ENCODE data around the gene HS3ST2. TPM values are rescaled to one million over a fixed set of nuclear protein-coding genes. Genes with fewer than 3 reads are reported as not detected.

Gene HS3ST2
- total RNA-seq, 1 experiment from 2014 or later: not detected

- peaks cover 13% of the 10 kb centered on the region for H3K27me3 Mint-ChIP-seq (ENCODE audit: insufficient read depth, unreplicated experiment)
These were observed 33.1 kb downstream of the HS3ST2 start for GRCh38 chr16:22847100-22847499.

DNA sequence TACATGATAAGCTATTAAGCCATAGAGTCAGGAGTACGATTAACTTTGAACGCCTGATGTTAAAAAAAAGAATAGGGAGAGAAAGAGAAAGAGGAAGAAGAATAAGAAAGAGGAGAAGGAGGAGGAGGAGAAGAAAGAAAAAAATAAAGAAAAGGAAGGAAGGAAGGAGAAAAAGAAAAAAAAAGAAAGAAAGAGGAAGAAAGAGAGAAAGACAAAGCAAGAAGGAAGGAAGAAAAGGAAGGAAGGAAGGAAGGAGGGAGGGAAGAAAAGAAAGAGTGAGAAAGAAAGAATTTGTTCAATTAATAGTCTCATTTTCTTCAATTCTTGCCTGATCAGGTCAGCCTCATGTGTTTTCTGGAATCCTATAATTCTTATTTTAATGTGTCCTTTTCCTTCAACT, 33.7 kb downstream of the HS3ST2 start:
- Histone ChIP-seq H3K9me3 (no peaks in the 10 kb centered on the region), H3K27me3 (replicated peaks; ENCODE audit: control insufficient read depth, insufficient read depth, low read length) (no peaks in the 10 kb centered on the region; the same call in 1 of the 2 replicates), H3K4me1 (no peaks in the 10 kb centered on the region), H3K36me3 (ENCODE audit: control insufficient read depth, insufficient read depth, low read length) (no peaks in the 10 kb centered on the region), H3K4me3 (ENCODE audit: low read depth, low read length) (no peak overlapping the region)
- CTCF ChIA-PET: no interaction called here
- H3K27me3 Mint-ChIP-seq (ENCODE audit: insufficient read depth, unreplicated experiment): peaks cover 14% of the 10 kb centered on the region
- H3K4me3 Mint-ChIP-seq (ENCODE audit: unreplicated experiment): no peak overlapping the region
- TF ChIP-seq CTCF (IDR thresholded peaks at IDR 0.05; ENCODE audit: insufficient read depth in 1 of 2, low read depth in 1 of 2, low read length in 1 of 2, severe bottlenecking in 1 of 2, unreplicated experiment in 1 of 2): no peak
- no peak for DNase-seq
- no peaks in the 10 kb centered on the region for H3K36me3 Mint-ChIP-seq (ENCODE audit: insufficient read depth, unreplicated experiment)
- no TSS peak for BruUV-seq (replicated peaks)
- intact Hi-C loops (cut with micrococcal nuclease; ENCODE audit: unreplicated experiment): no loop called here
- H3K27ac Mint-ChIP-seq (ENCODE audit: unreplicated experiment): no peak overlapping the region
- POLR2A ChIA-PET: no interaction called here
- no peaks in the 10 kb centered on the region for H3K4me1 Mint-ChIP-seq (ENCODE audit: low read depth, unreplicated experiment)
- H3K9me3 Mint-ChIP-seq (ENCODE audit: unreplicated experiment): no peaks in the 10 kb centered on the region

More at GRCh38 chr16:22847100-22847499, 33.1 kb downstream of the HS3ST2 start:
- no peak overlapping the region for H3K4me3 ChIP-seq (ENCODE audit: low read depth, low read length)
- H3K4me1 Mint-ChIP-seq (ENCODE audit: low read depth, unreplicated experiment): no peaks in the 10 kb centered on the region
- H3K36me3 Mint-ChIP-seq (ENCODE audit: insufficient read depth, unreplicated experiment): no peaks in the 10 kb centered on the region
- H3K36me3 ChIP-seq (ENCODE audit: control insufficient read depth, insufficient read depth, low read length): no peaks in the 10 kb centered on the region
- ChIA-PET POLR2A (no interaction called here), CTCF (no interaction called here)
- DNase-seq: no peak
- no peaks in the 10 kb centered on the region; the same call in 1 of the 2 replicates for H3K27me3 ChIP-seq (replicated peaks; ENCODE audit: control insufficient read depth, insufficient read depth, low read length)
- no peaks in the 10 kb centered on the region for H3K9me3 Mint-ChIP-seq (ENCODE audit: unreplicated experiment)
- TF ChIP-seq CTCF (IDR thresholded peaks at IDR 0.05; ENCODE audit: insufficient read depth in 1 of 2, low read depth in 1 of 2, low read length in 1 of 2, severe bottlenecking in 1 of 2, unreplicated experiment in 1 of 2): no peak
- no peak overlapping the region for H3K4me3 Mint-ChIP-seq (ENCODE audit: unreplicated experiment)
- intact Hi-C loops (cut with micrococcal nuclease; ENCODE audit: unreplicated experiment): no loop called here
- BruUV-seq (replicated peaks): no TSS peak
- H3K27ac Mint-ChIP-seq (ENCODE audit: unreplicated experiment): no peak overlapping the region
- H3K9me3 ChIP-seq: no peaks in the 10 kb centered on the region
- H3K4me1 ChIP-seq: no peaks in the 10 kb centered on the region

DNA sequence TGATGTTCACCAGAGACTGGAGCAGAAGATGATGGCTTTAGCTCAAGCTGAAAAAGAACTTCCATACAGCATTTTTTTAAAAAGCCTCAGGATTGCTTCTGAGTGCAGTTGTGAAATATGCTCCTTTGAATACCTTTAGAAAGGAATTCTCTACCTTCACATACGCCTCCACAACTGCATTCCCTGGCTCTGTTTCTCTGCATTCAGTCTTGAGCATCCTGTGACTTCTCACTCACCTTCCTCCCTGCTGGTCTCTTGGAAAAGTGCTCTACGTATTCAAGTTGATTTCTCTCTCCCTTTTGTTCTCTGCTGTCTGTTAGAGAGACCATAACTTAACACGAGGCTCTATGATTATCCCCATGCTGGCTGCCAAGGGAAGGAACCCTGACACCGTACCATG, 34.5 kb downstream of the HS3ST2 start:
- POLR2A ChIA-PET: no interaction called here
- CTCF ChIA-PET: no interaction called here

More for the DNA sequence above, 34.5 kb downstream of the HS3ST2 start:
- Mint-ChIP-seq H3K36me3 (ENCODE audit: insufficient read depth, unreplicated experiment) (no peaks in the 10 kb centered on the region), H3K27me3 (ENCODE audit: insufficient read depth, unreplicated experiment) (peaks cover 11% of the 10 kb centered on the region), H3K4me1 (ENCODE audit: low read depth, unreplicated experiment) (no peaks in the 10 kb centered on the region), H3K4me3 (ENCODE audit: unreplicated experiment) (no peak overlapping the region), H3K9me3 (ENCODE audit: unreplicated experiment) (no peaks in the 10 kb centered on the region), H3K27ac (ENCODE audit: unreplicated experiment) (no peak overlapping the region)
- no peak for DNase-seq
- H3K36me3 ChIP-seq (ENCODE audit: control insufficient read depth, insufficient read depth, low read length): no peaks in the 10 kb centered on the region
- H3K4me3 ChIP-seq (ENCODE audit: low read depth, low read length): no peak overlapping the region
- no peaks in the 10 kb centered on the region for H3K4me1 ChIP-seq
- H3K9me3 ChIP-seq: no peaks in the 10 kb centered on the region
- no peak for TF ChIP-seq CTCF (IDR thresholded peaks at IDR 0.05; ENCODE audit: insufficient read depth in 1 of 2, low read depth in 1 of 2, low read length in 1 of 2, severe bottlenecking in 1 of 2, unreplicated experiment in 1 of 2)
- BruUV-seq (replicated peaks): no TSS peak
- intact Hi-C loops (cut with micrococcal nuclease; ENCODE audit: unreplicated experiment): no loop called here
- no peaks in the 10 kb centered on the region; the same call in 1 of the 2 replicates for H3K27me3 ChIP-seq (replicated peaks; ENCODE audit: control insufficient read depth, insufficient read depth, low read length)

All from Caco-2 (cell line).